LHCN-M2 (cell line): ENCODE measurements around the gene TPPP2. TPM values are rescaled to one million over a fixed set of nuclear protein-coding genes. Genes with fewer than 3 reads are reported as not detected.

Experiments
- DNase-seq: peaks from one replicate; pipeline ENCODE4 v3.0.0-alpha.2; 2012; ENCODE audit warnings: low read depth
- total RNA-seq: library from RNA; depleted of rRNA; stranded (reverse); fragments of >200 nt; gene quantifications from 2 replicates; pipeline ENCODE4 v1.2.3, GENCODE V29; 2014

Gene TPPP2
- total RNA-seq, 1 experiment from 2014 or later = not detected

- peak; percentile 36 for DNase-seq
These were observed 26.6 kb downstream of the TPPP2 start for GRCh38 chr14:21056520-21057163.

DNA sequence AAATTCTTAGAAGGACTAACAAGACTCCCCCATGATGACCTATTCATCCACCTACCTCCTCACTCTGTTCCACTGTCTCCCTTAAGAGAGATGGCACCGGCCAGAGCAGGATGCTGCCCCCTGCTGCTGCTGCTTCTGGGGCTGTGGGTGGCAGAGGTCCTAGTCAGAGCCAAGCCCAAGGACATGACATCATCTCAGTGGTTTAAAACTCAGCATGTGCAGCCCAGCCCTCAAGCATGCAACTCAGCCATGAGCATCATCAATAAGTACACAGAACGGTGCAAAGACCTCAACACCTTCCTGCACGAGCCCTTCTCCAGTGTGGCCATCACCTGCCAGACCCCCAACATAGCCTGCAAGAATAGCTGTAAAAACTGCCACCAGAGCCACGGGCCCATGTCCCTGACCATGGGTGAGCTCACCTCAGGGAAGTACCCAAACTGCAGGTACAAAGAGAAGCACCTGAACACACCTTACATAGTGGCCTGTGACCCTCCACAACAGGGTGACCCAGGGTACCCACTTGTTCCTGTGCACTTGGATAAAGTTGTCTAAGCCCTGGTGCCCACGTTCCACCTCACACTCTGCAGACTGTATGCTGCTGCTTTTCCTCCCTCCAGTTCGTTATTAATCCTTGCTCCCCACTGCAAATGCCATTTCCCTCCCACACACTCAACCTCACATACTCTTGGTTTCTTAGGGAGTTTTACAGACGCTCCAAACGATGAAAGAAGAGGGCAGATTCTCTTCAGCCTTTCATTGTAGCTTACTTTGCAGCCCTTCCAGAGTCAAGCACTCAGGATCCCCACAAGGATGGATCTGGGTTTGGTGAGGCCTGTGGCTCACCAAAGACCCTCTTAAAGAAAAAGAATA, 28.0 kb downstream of the TPPP2 start, which contains the start of gene RNASE8:
Gene RNASE8 (plus strand): TSS at position 20 of the 873 bp plus-strand sequence. CDS start 71 bp downstream, at position 91.
- DNase-seq = peak; percentile 26

GRCh38 chr14:21058903-21059302, 28.9 kb downstream of the TPPP2 start:
- no peak for DNase-seq

GRCh38 chr14:21059842-21060613, 30.0 kb downstream of the TPPP2 start:
- no peak for DNase-seq

DNA sequence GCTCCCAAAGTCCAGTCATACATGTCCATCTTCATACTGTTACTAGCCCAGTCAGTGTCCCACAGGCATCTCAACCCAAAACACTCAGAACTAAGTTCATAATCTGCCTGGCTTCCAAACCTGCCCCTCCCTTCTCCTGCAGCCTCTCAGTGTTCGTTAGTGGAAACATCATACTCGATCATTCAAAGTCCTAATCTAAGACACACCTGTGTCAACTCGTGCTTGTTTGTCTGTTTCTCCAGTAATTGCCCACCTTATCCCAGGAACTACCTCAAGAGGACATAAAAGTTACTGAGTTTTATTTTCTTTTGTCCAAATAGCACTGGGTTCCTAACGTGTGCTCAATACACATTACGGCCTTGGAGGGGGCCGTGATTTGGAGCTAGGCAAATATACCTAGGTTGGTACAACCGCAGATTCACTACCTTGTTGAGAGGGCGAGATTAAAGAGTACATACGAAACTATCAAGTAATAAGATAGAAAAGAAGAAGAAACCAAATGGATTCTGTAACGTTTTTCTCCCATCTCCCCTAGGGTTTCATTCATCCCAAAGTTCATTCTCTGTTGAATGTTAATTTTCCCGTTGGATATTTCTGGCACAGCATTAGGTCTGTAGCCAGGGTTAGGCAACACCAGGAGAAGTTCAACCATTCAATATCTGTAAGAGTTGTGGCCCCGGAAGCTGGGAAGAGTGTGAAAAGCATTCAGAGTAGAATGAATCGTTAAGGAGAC, 30.8 kb downstream of the TPPP2 start:
- no peak for DNase-seq

DNA sequence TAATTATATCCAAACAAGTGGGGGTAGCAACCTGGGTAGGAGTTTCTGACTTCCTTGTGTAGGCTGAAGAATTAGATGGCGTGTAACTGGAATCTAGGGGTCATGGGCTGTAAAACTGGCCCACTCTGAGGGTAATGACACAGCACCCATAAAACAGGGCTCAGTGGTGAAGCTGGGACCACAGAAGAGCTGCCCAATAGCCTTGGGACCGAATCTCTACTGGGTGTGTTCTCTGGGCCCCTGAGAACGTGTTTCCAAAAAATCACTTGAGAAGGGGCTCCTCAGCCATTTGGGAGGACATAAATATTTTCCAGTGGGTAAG, 31.3 kb downstream of the TPPP2 start:
- DNase-seq = no peak

DNA sequence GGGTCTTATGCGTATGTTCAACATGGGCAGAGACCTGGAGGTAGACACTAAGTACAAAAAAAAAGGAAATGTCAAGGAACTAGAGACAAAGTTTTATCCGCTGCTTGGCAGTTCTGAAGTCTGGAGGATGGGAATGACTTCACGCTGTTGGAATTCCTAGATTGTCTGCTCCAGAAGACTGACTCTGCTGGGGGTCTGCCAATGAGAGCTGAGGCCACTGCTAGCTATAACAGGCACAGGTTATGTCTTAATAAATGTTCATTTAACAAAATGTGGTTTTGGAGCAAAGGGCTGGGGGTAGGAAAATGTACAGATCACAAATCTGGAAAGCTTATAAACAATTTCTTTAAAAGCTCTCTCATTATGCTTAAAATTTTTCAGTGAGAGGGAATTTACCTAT, 33.5 kb downstream of the TPPP2 start:
- DNase-seq = peak; percentile 65

DNA sequence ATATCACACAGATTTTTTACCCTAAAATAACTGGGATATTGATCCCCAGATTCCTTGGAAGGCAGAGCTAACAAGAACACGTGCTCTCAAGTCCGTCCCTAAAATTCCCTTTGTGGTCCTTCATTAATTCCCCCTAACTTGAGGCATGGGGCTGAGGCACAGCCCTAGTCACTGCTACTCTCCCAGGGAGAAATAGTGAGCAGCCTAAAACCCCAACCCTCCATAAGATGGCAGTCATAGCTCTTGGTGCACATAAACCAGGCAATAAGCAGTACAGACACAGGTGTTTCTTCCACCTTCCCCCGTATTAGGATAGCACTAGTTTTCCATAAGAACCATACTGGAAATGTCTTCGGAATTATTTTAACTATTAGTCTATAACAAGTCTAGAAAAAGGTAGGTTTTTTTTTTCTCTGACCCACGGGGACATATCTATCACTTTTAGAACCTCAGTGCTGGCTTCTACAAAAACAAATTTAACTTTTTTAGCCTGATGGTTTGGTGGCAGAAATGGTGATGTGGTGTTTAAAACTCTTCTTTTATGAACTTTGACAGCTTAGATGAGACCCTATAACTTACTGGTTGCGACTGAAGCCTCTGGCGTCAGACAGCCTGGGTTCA, 37.0 kb downstream of the TPPP2 start:
- DNase-seq = no peak

- peak; percentile 38 for DNase-seq
These were observed 38.7 kb downstream of the TPPP2 start for GRCh38 chr14:21068521-21069387.

GRCh38 chr14:21069388-21070082, 39.5 kb downstream of the TPPP2 start:
- peak; percentile 20 for DNase-seq

GRCh38 chr14:21070083-21070609, 40.1 kb downstream of the TPPP2 start, which contains the start of gene ARHGEF40:
Gene ARHGEF40 (plus strand): TSS chr14:21070304. CDS start chr14:21070397, 93 bp downstream.
- peak; percentile 40 for DNase-seq

DNA sequence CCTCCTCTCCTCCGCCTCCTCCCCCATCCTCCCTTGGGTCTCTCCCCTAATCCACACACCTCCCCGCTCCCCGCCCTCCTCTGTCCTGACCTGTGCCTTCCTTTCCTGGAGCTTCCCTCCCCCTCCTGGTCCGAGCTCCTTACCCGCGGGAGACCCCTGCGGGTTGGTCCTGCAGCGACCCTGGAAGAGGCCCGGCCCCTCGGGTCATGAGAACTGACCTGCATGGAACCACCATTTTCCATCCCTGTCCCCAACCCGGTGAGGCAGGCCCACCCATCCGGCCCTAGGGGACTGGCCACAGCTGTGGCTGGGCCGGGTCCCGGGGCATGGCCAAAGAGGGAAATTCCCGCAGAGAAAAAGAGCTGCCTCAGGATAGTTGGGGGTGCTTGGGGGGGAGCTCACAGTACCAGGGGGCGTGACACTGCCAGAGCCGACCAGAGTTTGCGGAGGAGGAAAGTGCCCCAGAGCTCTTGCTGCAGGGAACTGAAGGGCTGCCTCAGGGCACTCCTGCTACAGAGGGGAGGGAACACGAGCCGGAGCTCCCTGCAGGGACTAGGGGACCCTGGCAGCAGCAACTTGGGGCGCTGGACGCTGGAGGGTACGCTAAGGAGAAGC, 40.7 kb downstream of the TPPP2 start:
- peak; percentile 45 for DNase-seq

GRCh38 chr14:21071225-21072030, 41.4 kb downstream of the TPPP2 start:
- DNase-seq = peak; percentile 90

DNA sequence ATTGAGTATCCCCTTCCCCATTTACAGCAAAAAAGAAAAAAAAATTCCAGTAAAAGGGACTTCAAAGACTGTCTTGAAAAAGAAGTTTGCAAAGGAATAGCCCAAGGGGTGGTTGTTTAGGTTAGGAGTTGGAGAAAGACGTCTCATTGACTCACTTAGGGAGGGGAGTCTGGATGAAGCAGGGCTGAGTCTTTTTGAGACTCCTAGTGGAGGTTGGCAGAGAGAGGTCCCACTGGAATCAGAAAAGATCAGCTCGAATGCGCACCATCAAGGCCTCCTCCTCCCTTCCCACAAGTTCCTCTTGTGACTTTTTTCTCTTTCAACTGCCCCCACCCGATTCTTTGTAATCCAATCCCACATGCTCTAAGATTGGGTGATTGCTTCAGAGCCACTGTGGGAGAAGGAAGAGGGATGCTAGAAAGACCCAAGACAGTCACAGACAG, 42.0 kb downstream of the TPPP2 start:
- peak; percentile 60 for DNase-seq

- no peak for DNase-seq
These were observed 42.8 kb downstream of the TPPP2 start for GRCh38 chr14:21072781-21073339.

- DNase-seq = no peak
These were observed 43.9 kb downstream of the TPPP2 start for GRCh38 chr14:21073921-21074320.
